ENCODE measurements around the gene NADSYN1. TPM values are rescaled to one million over a fixed set of nuclear protein-coding genes. Genes with fewer than 3 reads are reported as not detected.

NADSYN1 gene
- total and polyA plus RNA-seq, 2 of the 13 experiments (the other 11 are each of a cell fraction or from before 2014, with no cell fraction given) = 35.7 to 51.5 TPM

DNA sequence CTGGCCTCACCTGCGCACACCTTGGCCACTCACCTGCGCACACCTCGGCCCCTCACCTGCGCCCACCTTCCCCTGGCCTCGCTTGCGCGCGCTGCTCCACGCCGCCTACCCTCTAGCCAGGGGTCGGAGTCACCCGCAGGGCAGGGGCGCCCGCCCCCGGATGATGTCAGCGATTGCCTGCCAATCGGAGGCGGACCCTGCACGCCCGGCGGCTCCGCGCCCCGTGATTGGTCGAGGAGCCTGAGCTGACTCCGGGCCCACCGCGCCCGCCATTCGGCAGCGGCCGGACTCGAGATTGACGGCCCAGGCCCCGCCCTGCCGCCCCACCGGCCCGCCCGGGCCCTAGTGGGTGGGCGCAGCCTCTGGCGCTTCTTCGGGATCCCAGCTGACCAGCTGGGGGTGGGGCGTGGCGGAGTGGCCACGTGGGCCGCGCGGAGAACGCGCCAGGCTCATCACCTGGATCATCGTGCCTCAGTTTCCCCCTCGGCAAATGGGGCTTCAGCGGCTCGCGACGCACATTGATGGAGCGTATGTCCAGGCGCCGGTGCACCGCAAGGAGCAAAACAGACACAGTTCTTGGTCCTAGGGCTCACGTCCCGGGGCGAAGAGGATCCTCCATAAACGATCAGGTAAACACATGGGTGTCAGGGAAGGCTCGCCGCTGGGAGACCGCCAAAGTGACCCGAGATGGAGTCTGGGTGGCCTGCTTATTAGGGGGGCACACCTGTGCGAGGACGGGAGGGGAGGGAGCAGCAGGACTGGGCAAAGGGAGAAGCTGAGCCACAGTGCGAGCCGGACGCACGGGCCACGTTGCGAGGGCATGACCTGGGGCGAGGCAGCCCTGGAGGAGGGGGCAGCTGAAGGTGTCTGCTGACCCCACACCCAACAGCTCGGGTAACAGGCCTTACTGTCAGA lies 4.5 kb upstream of the NADSYN1 start, which contains the start of gene DHCR7 (continued):
- TF ChIP-seq, protein P1, sequence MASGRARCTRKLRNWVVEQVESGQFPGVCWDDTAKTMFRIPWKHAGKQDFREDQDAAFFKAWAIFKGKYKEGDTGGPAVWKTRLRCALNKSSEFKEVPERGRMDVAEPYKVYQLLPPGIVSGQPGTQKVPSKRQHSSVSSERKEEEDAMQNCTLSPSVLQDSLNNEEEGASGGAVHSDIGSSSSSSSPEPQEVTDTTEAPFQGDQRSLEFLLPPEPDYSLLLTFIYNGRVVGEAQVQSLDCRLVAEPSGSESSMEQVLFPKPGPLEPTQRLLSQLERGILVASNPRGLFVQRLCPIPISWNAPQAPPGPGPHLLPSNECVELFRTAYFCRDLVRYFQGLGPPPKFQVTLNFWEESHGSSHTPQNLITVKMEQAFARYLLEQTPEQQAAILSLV (CRISPR knock-in tag; IDR thresholded peaks at IDR 0.05; ENCODE audit: borderline replicate concordance) = no peak; the same call in 1 of the 2 replicates
- TF ChIP-seq ZNF746 (CRISPR knock-in tag; IDR thresholded peaks at IDR 0.05) = peak; percentile 31; the same call in 1 of the 2 replicates
- 0 out of 2 replicates have a peak, but pooled peaks have one; percentile 19 for TF ChIP-seq ZBTB7B (CRISPR knock-in tag; IDR thresholded peaks at IDR 0.05)
- TF ChIP-seq ZC3H4 (CRISPR knock-in tag; IDR thresholded peaks at IDR 0.05; ENCODE audit: borderline replicate concordance) = no peak
- no peak for TF ChIP-seq PLRG1 (conservative IDR thresholded peaks at IDR 0.05)
- TF ChIP-seq ZNF263 (CRISPR knock-in tag; IDR thresholded peaks at IDR 0.05) = no peak
- no peak for TF ChIP-seq MBNL3 (CRISPR knock-in tag; conservative IDR thresholded peaks at IDR 0.05)
- TF ChIP-seq ZFAT (CRISPR knock-in tag; conservative IDR thresholded peaks at IDR 0.05) = no peak
- no peak for TF ChIP-seq SMARCE1 (IDR thresholded peaks at IDR 0.05; ENCODE audit: borderline replicate concordance)
- TF ChIP-seq NBN (conservative IDR thresholded peaks at IDR 0.05) = no peak
- no peak for TF ChIP-seq CBX1 (IDR thresholded peaks at IDR 0.05; ENCODE audit: low read depth)
- peak; percentile 57 for TF ChIP-seq SPEN (CRISPR knock-in tag; IDR thresholded peaks at IDR 0.05; ENCODE audit: low read depth)
- TF ChIP-seq, protein P2, sequence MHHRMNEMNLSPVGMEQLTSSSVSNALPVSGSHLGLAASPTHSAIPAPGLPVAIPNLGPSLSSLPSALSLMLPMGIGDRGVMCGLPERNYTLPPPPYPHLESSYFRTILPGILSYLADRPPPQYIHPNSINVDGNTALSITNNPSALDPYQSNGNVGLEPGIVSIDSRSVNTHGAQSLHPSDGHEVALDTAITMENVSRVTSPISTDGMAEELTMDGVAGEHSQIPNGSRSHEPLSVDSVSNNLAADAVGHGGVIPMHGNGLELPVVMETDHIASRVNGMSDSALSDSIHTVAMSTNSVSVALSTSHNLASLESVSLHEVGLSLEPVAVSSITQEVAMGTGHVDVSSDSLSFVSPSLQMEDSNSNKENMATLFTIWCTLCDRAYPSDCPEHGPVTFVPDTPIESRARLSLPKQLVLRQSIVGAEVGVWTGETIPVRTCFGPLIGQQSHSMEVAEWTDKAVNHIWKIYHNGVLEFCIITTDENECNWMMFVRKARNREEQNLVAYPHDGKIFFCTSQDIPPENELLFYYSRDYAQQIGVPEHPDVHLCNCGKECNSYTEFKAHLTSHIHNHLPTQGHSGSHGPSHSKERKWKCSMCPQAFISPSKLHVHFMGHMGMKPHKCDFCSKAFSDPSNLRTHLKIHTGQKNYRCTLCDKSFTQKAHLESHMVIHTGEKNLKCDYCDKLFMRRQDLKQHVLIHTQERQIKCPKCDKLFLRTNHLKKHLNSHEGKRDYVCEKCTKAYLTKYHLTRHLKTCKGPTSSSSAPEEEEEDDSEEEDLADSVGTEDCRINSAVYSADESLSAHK (CRISPR knock-in tag; IDR thresholded peaks at IDR 0.05; ENCODE audit: borderline replicate concordance) = no peak
- TF ChIP-seq, protein P3, sequence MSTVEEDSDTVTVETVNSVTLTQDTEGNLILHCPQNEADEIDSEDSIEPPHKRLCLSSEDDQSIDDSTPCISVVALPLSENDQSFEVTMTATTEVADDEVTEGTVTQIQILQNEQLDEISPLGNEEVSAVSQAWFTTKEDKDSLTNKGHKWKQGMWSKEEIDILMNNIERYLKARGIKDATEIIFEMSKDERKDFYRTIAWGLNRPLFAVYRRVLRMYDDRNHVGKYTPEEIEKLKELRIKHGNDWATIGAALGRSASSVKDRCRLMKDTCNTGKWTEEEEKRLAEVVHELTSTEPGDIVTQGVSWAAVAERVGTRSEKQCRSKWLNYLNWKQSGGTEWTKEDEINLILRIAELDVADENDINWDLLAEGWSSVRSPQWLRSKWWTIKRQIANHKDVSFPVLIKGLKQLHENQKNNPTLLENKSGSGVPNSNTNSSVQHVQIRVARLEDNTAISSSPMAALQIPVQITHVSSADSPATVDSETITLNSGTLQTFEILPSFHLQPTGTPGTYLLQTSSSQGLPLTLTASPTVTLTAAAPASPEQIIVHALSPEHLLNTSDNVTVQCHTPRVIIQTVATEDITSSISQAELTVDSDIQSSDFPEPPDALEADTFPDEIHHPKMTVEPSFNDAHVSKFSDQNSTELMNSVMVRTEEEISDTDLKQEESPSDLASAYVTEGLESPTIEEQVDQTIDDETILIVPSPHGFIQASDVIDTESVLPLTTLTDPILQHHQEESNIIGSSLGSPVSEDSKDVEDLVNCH (CRISPR knock-in tag; IDR thresholded peaks at IDR 0.05) = no peak
- TF ChIP-seq SYNCRIP (IDR thresholded peaks at IDR 0.05; ENCODE audit: insufficient read depth, low read depth, low read length) = no peak
- TF ChIP-seq NKX3-1 (CRISPR knock-in tag; IDR thresholded peaks at IDR 0.05) = 0 out of 2 replicates have a peak, but pooled peaks have one; percentile 16
- TF ChIP-seq ZNF703 (CRISPR knock-in tag; IDR thresholded peaks at IDR 0.05; ENCODE audit: borderline replicate concordance) = no peak
- TF ChIP-seq, protein P4, sequence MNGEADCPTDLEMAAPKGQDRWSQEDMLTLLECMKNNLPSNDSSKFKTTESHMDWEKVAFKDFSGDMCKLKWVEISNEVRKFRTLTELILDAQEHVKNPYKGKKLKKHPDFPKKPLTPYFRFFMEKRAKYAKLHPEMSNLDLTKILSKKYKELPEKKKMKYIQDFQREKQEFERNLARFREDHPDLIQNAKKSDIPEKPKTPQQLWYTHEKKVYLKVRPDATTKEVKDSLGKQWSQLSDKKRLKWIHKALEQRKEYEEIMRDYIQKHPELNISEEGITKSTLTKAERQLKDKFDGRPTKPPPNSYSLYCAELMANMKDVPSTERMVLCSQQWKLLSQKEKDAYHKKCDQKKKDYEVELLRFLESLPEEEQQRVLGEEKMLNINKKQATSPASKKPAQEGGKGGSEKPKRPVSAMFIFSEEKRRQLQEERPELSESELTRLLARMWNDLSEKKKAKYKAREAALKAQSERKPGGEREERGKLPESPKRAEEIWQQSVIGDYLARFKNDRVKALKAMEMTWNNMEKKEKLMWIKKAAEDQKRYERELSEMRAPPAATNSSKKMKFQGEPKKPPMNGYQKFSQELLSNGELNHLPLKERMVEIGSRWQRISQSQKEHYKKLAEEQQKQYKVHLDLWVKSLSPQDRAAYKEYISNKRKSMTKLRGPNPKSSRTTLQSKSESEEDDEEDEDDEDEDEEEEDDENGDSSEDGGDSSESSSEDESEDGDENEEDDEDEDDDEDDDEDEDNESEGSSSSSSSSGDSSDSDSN (CRISPR knock-in tag; IDR thresholded peaks at IDR 0.05) = no peak; the same call in 1 of the 2 replicates
- no peak for TF ChIP-seq KLF15 (CRISPR knock-in tag; IDR thresholded peaks at IDR 0.05; ENCODE audit: borderline replicate concordance)
- TF ChIP-seq ARNT (IDR thresholded peaks at IDR 0.05) = no peak
- TF ChIP-seq ZSCAN22 (CRISPR knock-in tag; IDR thresholded peaks at IDR 0.05) = no peak
- TF ChIP-seq ATF7 (IDR thresholded peaks at IDR 0.05) = 0 out of 2 replicates have a peak, but pooled peaks have one; percentile 29
- no peak for TF ChIP-seq ATF7 (CRISPR knock-in tag; IDR thresholded peaks at IDR 0.05)
